Cardiac septum (tissue), 1 donor: ENCODE results near the gene OAT. TPM values are rescaled to one million over a fixed set of nuclear protein-coding genes. Genes with fewer than 3 reads are reported as not detected.
"Not testable (repeated sequence)": the region's sequence is repeated elsewhere in the genome, so short reads cannot be mapped to it uniquely, and the experiment has no call there.

ENCODE experiments used
- DNase-seq: peaks from one replicate; pipeline ENCODE4 v3.0.0-alpha.2; 2020; ENCODE audit warnings: low spot score
- intact Hi-C: fragments of 100-400 bp; cut with DNase I; formaldehyde crosslinking; loops from one replicate; pipeline ENCODE4 v1.14.0; 2022
- total RNA-seq: library from RNA; stranded (reverse); fragmentation: NEBNext Ultra II Directional; extraction: Animal tissue kit (Norgen Biotek cat#: 25700); gene quantifications from one replicate; pipeline ENCODE4 v1.2.1, GENCODE V29; 2021
- donor health status: DM: no; HTN: no; CAD: no.

OAT gene
- total RNA-seq, 1 donor from 2014 or later, result 38.0 TPM

DNA sequence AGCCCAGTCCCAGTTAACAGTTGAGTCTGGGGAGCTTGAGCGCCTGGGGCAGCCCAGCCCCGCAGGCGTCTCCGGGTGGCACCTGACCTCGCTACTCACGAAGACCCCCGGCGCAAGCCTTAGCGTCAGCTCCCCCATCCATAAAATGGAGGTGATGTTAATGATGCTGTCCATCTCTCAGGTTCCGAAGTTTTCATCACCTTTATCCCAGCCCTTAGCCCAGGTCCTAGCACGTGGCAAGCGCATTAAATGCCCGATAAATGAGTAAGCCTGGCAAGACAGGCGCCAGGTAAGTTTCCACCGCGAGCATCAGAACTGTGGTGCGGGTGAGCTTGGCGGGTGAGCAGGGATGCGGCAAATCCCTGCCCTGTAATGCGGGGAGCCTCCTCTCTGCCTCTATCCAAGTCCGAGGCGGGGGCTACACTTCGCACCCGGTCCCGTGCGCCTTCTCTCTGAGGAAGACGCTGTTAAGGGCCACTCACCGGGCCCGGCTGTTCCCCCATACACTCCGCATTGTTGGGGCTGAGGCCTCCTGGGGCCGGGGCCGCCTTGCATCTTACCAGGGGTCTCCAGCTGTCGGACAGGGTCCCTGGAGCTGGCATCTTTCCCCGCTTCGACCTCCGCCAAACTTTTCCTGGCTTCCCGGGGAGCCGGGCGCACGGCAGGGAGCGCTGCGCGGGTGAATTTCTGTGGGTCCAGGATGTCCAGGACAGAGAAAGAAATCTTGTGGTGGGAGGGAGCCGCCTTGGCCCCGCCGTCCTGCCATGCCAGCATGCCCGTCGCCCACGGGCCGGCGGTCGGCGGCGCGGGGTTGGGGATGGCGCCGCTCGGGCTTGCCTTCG lies 30.7 kb upstream of the OAT start:
- intact Hi-C loops, result no loop called here
- no peak for DNase-seq

DNA sequence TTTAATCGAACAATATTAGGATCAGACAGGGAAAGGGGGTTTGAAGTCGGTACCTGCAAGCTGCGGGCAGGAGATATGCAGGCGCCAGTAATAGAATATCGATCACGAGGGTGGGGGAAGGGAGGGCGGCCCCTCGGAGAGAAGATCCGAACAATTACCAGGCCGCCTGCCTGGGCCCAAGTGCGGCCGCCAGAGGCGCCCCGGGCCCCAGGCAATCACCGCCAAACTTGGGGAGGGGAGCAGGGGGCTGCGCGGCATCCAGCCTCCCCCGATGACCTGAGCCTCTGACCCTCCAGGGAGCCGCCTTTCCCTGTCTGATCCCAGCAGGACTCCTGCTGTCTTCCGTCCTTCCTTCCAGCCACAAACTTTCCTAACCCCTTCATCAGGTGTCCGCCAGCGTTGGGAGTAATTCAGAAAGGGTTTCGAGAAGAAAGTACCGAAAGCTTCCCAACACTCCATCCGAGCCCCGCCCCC lies 30.0 kb upstream of the OAT start:
- intact Hi-C loops, result no loop called here
- no peak for DNase-seq

DNA sequence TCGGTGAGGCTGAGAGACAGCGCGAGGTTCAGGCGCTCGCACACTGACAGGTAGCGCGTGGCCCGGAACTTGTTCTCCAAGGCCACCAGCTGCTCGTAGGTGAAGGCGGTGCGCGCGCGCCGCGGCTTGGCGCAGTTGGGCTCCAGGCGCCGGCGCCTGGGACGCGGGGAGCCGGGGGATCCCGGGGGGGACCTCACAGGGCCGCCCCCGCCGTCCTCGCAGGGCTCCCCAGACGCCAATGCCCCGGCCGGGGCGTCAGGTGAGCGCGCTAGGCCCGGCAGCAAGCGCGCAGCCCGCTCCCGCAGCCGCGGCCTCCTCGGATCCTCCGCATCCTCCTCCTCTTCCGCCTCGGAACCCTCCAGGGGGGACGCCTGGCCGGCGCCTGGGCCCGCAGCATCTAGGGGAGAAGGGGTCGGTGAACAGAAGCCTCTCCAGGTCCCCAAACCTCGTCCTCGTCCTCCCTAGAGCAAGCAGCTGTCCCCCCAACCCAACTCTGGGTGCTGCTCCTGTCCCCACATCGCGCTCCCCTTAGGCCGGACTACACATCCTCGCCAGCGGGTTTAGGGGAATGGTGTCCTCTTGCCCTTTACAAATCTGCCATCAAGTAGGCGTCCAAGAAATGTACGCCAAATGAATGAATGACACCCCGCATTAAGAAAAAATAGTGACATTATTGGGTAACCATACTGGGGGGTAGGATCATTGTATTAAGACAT lies 29.2 kb upstream of the OAT start:
- DNase-seq, result no peak
- intact Hi-C loops, result no loop called here

DNA sequence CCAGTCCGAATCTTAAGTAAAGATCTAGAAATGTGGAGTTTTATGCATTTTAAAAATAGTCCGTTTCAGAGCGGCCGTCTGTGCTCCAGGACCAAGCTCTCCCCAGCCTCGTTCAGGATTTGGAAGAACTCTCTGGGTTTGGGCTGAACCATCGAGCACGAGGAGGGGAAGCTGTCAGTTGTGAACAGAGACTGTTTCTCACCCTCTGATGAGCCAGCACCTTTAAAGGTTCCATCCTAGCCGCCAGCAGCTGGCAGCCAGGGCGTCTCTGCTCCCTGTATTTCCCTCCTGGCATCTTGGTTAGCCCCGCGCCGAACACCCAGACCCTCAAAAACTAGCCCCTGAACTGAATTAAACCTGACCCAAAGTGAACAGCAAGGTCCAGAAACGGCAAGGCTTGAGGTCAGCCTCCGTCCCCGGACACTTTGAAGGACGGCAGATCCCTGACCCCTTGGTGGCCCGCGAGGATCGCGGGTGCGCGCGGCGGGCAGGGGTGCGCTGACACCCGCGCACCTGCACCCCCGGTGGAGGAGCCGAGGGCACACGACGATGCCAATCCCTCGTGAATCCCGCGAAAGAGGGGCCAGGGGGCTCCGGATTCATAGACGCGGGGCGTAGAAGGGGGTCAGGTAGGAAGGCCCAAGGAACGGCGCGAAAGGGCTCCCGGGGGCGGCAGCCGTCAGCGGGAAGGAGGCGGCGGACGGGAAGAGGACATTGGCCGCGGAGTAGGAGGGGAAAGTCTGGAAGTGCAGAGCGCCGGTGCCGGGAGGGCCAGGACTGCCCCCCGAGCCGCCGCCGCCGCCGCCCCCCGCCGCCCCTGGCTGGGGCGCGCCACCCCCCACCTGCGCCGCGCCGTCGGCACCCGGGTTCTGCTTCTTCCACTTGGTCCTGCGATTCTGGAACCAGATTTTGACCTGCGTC lies 28.4 kb upstream of the OAT start:
- intact Hi-C loops, result no loop called here
- no peak for DNase-seq

DNA sequence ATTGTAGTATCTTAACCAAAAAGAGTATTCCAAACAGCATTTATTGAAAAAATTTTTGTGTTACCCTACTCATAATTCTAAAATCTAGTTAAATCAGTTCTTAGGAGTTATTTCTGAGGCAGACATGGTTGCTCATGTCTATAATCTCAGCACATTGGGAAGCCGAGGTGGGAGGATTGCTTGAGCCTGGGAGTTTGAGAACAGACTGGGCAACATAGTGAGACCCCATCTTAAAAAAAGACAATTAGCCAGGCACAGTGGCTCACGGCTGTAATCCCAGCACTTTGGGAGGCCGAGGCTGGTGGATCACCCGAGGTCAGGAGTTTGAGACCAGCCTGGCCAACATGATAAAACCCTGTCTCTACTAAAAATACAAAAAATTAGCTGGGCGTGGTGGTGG lies 23.0 kb upstream of the OAT start:
- DNase-seq, intact Hi-C loops: not testable (repeated sequence)

DNA sequence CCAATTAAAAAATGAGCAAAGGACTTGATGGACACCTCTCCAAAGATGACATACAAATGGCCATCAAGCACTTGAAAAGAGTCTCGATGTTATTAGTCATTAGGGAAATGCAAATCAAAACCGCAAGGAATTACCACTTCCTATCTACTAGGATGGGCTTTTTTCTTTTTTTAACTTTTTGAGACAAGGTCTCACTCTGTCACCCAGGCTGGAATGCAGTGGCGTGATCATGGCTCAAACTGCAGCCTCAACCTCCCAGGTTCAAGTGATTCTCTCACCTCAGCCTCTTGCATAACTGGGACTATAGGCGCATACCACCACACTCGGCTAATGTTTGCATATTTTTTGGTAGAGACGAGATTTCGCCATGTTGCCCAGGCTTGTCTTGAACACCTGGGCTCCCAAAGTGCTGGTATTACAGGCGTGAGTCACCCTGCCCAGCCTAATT lies 17.5 kb upstream of the OAT start:
- intact Hi-C loops, result no loop called here
- no peak for DNase-seq

DNA sequence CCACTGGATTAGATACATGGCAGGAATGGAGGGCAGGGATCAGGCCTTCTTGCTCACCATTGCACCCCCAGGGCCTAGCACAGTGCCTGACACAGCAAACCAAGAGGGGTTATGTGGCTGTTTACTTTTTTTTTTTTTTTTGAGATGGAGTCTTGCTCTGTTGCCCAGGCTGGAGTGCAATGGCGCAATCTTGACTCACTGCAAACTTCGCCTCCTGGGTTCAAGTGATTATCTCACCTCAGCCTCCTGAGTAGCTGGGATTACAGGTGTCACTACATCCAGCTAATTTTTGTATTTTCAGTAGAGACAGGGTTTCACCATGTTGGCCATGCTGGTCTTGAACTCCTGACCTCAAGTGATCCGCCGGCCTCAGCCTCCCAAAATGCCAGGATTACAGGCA lies 17.0 kb upstream of the OAT start:
- intact Hi-C loops, DNase-seq: not testable (repeated sequence)

DNA sequence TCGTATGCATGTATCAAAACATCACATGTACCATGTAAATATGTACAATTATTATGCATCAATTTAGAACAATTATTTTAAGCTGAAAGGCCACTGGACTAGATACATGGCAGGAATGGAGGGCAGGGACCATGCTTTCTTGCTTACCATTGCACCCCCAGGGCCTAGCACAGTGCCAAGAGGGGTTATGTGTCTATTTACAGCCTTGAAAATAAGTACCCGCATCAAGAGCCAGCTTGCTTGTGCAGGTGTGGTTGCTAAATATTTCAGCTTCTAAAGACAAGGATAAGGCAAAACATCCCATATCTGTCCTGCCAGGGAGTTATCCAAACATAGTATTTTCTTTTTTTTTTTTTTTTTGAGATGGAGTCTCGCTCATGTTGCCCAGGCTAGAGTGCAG lies 14.7 kb upstream of the OAT start:
- no peak for DNase-seq
- intact Hi-C loops, result no loop called here

DNA sequence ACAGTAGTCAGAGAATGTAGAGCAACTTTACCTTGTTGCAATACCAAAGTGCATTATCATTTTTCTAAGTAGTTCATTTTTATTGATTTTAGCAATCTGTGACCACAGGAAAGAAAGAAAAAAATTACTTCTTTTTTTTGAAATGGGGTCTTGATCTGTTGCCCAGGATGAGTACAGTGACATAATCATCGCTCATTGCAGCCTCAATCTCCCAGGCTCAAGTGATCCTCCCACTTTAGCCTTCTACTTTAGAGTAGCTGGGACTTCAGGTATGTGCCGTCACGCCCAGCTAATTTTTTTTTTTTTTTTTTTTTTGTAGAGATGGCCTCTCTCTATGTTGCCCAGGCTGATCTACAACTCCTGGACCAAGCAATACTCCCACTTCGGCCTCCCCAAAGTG lies 11.4 kb upstream of the OAT start:
- intact Hi-C loops, result no loop called here

DNA sequence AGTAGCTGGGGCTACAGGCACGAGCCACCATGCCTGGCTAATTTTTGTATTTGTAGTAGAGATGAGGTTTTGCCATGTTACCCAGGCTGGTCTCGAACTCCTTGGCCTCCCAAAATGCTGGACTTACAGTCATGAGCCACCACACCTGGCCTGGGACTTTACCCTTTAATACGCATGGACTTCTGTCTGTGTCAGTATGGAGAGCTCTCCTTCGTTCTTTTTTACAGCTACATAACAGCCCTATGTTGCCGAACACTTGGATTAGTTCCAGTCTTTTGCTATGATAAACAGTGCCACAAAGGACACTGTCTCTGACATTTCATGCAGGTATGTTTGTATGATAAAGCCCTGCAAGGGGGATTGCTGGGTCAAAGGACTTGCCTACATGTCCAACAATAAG lies 10.9 kb upstream of the OAT start:
- intact Hi-C loops, result no loop called here
- DNase-seq, result no peak

More for the DNA sequence above, 11.4 kb upstream of the OAT start:
- no peak for DNase-seq

DNA sequence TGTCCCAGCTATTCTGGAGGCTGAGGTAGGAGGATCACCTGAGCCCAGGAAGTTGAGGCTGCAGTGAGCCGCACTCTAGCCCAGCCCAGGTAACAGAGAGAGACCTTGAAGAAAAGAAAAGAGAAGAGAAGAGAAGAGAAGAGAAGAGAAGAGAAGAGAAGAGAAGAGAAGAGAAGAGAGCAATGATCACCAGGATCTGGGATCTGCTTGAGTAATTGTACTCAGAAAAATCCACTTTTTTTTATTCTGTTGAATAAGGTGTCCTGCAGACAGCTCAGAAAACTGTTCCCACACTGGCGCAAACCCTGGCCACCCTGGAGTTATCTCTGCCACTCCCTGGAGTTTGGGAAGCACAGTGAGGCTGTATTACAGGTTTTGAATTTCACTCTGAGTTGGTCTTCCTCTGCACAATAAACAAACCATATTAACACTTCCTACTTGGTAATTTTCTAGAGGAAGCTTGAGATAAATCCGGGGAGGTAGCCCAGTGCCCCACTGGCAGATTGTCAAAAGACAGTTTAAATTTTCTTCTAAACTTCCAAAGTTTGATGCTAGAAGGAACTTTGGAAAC lies 9.6 kb upstream of the OAT start:
- DNase-seq, result no peak
- intact Hi-C loops, result no loop called here

DNA sequence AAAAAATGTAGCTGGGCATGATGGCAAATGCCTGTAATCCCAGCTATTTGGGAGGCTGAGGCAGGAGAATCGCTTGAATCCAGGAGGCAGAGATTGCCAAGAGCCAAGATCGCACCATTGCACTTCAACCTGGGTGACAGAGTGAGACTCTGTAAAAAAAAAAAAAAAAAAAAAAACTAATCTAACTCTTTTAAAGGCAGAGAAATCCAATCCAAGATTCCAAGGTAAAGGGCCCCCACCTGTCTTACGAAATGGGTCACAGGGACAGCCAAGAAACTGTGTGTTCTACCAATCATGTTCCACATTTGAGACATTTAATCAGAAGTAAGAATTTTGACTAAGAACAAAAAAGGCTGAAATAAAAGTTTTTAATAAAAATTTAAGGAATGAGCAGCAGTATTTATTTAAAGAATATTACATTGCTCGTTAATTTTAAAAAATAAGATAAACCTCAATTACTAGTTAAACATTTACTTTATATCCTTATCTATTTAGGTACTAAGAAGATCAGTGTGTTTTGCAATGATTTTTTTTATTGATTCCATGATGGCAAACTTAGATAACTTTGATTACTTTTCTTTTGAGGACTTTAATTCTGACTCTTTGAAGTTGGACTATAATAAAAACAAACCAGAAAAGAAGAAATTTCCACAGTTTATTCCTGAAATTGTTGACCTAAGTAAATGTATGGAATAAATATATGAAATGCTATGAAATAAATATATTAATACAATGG lies 6.7 kb upstream of the OAT start:
- intact Hi-C loops, result no loop called here
- no peak for DNase-seq

DNA sequence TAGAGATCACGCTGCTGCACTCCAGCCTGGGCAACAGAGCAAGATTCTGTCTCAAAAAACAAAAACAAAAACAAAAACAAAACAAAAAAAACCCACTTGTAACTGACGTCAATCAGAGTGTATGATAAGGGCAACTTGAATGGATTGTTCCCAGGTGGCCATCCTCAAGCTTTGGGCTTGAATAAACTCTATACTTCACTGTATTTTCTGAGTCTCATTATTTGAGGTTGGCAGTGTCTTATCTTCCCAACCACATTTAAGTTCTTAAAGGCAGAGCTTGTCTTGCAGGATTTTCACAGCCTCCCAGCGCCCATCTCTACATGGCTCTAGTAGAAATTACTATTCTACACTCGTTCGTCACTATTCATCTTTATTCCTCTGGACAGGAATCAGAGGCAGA lies 5.1 kb upstream of the OAT start:
- no peak for DNase-seq
- intact Hi-C loops, result no loop called here

DNA sequence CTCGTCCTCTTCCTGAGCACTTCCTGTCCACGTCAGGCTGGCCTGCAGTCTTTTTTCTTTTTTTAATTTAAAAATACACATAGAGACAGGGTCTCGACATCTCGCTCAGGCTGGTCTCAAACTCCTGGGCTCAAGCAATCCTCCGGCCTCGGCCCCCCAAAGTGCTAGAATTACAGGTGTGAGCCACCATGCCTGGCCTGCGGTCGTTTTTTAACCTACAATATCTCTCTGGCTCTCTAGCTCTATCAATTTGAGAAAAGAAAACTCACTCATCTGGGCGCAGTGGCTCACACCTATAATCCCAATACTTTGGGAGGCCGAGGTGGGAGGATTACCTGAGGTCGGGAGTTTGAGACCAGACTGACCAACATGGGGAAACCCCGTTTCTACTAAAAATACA lies 4.0 kb upstream of the OAT start:
- no peak for DNase-seq
- intact Hi-C loops, result no loop called here

DNA sequence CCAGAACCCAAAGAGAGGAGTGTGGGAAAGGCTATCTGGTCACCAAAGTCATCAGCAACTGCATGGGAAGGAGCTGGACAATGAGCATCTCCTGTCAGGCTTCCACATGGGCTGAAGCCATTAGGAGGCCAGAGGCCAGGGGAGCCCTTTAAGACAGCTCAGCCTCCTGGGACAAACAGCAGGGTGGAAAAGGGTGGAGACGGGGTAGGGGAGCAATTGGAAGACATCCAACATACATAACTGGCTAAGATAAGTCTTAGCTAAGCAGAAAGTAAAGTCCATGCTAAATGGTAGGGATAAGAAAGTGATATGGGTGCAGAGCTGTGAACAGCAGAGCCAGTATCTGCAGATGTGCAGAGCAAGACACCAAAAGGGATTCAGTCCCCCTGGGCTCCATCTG lies 1.5 kb upstream of the OAT start:
- intact Hi-C loops, result no loop called here
- DNase-seq, result no peak

DNA sequence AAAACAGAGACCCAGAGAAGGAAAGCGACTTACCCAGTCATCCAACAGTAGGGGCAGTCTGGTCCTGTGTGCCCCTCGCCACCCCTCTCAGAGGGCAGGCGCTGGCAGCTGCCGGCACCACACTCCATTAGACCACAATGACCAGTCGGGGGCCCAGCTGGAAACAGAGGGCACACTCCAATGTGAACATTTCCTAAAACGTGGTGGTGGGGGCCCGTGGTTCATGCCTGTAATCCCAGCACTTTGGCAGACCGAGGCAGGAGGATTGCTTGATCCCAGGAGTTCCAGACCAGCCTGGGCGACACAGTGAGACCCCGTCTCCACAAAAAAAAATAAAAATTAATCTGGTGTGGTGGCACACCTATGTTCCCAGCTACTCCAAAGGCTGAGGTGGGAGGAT lies 912 bp upstream of the OAT start:
- intact Hi-C loops, result loop anchor here (10.0 kb wide), 1 partner anchor 1265 kb away; the partner anchor contains the start of gene BUB3
- no peak for DNase-seq

DNA sequence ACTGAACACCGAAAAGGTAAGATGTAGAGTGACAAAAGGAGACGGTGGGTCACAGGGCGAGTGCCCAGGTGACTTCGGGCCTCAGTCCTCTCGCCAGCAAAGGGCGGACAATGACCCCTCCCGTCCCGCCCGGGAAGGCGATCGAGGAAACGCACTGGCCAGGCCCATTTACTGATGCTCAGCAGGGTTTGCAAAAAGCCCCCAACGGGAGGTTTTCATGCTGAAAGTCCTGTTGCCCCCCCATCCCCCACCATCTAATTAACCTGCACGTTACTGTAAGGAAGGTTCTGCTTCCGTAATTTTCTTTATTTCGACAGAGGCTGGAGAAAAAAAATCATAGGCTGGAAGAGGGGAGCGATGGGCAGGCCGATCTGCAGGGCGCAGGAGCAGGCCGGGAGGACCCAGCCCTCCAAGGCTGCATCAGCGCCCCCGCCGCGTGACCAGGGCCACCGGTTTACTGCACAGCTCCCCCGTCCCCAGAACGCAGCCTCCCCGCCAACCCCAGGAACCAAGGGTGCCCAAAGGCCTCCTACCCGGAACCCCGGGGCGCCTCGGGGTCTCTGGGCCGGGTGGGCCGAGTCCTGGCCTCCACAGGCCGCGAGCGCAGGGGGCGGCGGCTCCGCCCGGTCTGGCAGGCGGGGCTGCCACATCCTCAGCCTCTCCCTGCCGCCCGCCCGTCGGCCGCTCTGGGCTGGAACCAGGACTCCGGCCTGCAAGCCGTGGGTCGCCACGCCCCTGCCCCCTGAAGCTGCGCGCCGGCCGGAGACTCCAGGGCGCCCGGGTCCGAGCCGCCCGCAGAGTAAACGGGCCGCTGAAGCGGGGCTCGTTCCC lies 613 bp downstream of the OAT start:
- DNase-seq, result peak; percentile 79
- intact Hi-C loops, result loop anchor here (10.0 kb wide), 1 partner anchor 1263 kb away; the partner anchor contains the start of gene BUB3

DNA sequence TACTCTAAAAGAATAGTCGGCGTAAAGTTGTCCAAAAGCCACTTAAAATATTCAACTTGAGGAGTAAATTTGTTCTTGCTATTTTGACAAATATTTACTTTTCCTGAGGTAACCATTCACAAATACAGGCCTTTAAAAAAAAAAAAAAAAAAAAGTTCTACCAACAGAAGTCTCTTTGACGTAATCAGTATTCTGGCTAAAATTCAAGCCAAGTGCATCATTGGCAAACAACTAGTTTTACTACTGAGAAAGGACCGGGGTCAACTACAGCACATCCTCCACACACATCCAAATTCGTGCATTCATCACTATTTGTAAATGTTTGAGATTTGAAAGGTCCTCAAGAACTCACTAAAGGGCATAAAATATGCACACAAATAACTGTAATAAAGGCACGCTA lies 2.0 kb downstream of the OAT start:
- intact Hi-C loops, result loop anchor here (10.0 kb wide), 1 partner anchor 1262 kb away; the partner anchor contains the start of gene BUB3
- no peak for DNase-seq
